ENCODE results near the gene DMD. TPM values are rescaled to one million over a fixed set of nuclear protein-coding genes. Genes with fewer than 3 reads are reported as not detected.

The DMD gene
- total and polyA plus RNA-seq, 2 of the 8 experiments (the other 6 are each of a cell fraction or from before 2014, with no cell fraction given) = 4.8 to 7.4 TPM

- TF ChIP-seq MAFK (IDR thresholded peaks at IDR 0.05; ENCODE audit: low read depth, low read length) = no peak
- no peak for TF ChIP-seq USF2 (IDR thresholded peaks at IDR 0.05; ENCODE audit: low read length)
- no peak for TF ChIP-seq SAP30 (IDR thresholded peaks at IDR 0.05; ENCODE audit: insufficient read depth, insufficient replicate concordance, low read length)
- no peak for TF ChIP-seq SIRT6 (IDR thresholded peaks at IDR 0.05; ENCODE audit: low read length)
- TF ChIP-seq EP300 (IDR thresholded peaks at IDR 0.05; ENCODE audit: borderline replicate concordance in 1 of 2, low read depth in 2 of 2, low read length in 2 of 2) = no peak
- TF ChIP-seq BACH1 (IDR thresholded peaks at IDR 0.05; ENCODE audit: low read length) = no peak
- TF ChIP-seq EGR1 (IDR thresholded peaks at IDR 0.05; ENCODE audit: borderline replicate concordance, low read depth, low read length) = no peak
- TF ChIP-seq CEBPB (IDR thresholded peaks at IDR 0.05; ENCODE audit: low read depth, low read length) = no peak
- no peak for TF ChIP-seq POLR2AphosphoS5 (IDR thresholded peaks at IDR 0.05; ENCODE audit: low read depth, low read length)
- TF ChIP-seq NANOG (IDR thresholded peaks at IDR 0.05; ENCODE audit: insufficient read depth, low read depth, low read length, poor library complexity, severe bottlenecking) = no peak
- TF ChIP-seq BRCA1 (IDR thresholded peaks at IDR 0.05; ENCODE audit: low read depth, low read length) = no peak
- no peaks in the 10 kb centered on the region for H3K4me1 ChIP-seq (replicated peaks in 1 of 4; ENCODE audit: control insufficient read depth in 3 of 4, insufficient read depth in 4 of 4, low read length in 3 of 4)
- H4K8ac ChIP-seq (ENCODE audit: extremely low read depth, insufficient read depth, low read length) = no peak overlapping the region
- no peak overlapping the region for H2AK5ac ChIP-seq (ENCODE audit: low read depth, low read length)
- H3K27me3 ChIP-seq (replicated peaks in 1 of 4; ENCODE audit: control insufficient read depth in 3 of 4, extremely low read depth in 1 of 4, insufficient read depth in 3 of 4, low read length in 3 of 4) = no peaks in the 10 kb centered on the region
- no peak overlapping the region for H3K18ac ChIP-seq (ENCODE audit: extremely low read depth, low read length)
- no peak overlapping the region for H3K56ac ChIP-seq (replicated peaks; ENCODE audit: insufficient read length, low read depth, low read length)
- no peak overlapping the region for H3K4ac ChIP-seq (replicated peaks; ENCODE audit: insufficient read length, low read depth, low read length)
- no peak overlapping the region for H2BK120ac ChIP-seq (replicated peaks; ENCODE audit: low read depth, low read length)
- FAIRE-seq (no peak), DNase-seq (ENCODE audit: low read depth in 1 of 2, low spot score in 2 of 2) (no peak)
- H3K14ac ChIP-seq (ENCODE audit: insufficient read length) = no peak overlapping the region
- H2BK15ac ChIP-seq (ENCODE audit: low read length) = no peak overlapping the region
- H3K9me3 ChIP-seq (ENCODE audit: insufficient read depth in 2 of 2, low read depth in 1 of 2, low read length in 1 of 2) = no peaks in the 10 kb centered on the region
- no peak overlapping the region for H4K91ac ChIP-seq (replicated peaks; ENCODE audit: insufficient read length, low read length)
- no peak overlapping the region for H3K4me2 ChIP-seq (ENCODE audit: insufficient read depth in 1 of 2, low read depth in 2 of 2, low read length in 2 of 2)
- WGBS, 2 experiments (ENCODE audit: extremely low coverage in 1 of 2, insufficient coverage in 1 of 2, insufficient read length in 1 of 2, insufficient replicate concordance in 2 of 2, low coverage in 1 of 2, low lambda C conversion rate in 2 of 2, missing lambda C conversion rate in 1 of 2) = 32% methylated on average over 3 of the region's 3 CpGs; no CpG with 5 or more reads in 1 of the 2 experiments
- H3K27ac ChIP-seq (ENCODE audit: low read depth, low read length) = no peak overlapping the region
- H3K36me3 ChIP-seq (ENCODE audit: control insufficient read depth in 2 of 4, insufficient read depth in 4 of 4, low read length in 3 of 4) = no peaks in the 10 kb centered on the region
- no peak overlapping the region for H2BK5ac ChIP-seq (ENCODE audit: low read depth, low read length)
- H2AFZ ChIP-seq (ENCODE audit: low read length) = no peak overlapping the region
- H2BK12ac ChIP-seq (ENCODE audit: low read depth, low read length) = no peak overlapping the region
- no peak overlapping the region for H2BK20ac ChIP-seq (ENCODE audit: low read length)
- no peak overlapping the region for H3K23ac ChIP-seq (ENCODE audit: insufficient read length)
- no peaks in the 10 kb centered on the region for H3K79me1 ChIP-seq (ENCODE audit: low read depth, low read length)
- POLR2A ChIA-PET (ENCODE audit: partially characterized antibody) = no interaction called here
- H4K5ac ChIP-seq (ENCODE audit: insufficient read length, low read depth, low read length) = no peak overlapping the region
- no peaks in the 10 kb centered on the region for H4K20me1 ChIP-seq (replicated peaks in 1 of 2; ENCODE audit: control insufficient read depth in 1 of 2, insufficient read depth in 2 of 2, low read length in 2 of 2)
- CTCF ChIA-PET (ENCODE audit: partially characterized antibody) = no interaction called here
- no peak overlapping the region for H3K4me3 ChIP-seq (ENCODE audit: extremely low read depth in 1 of 4, insufficient read depth in 2 of 4, low read depth in 3 of 4, low read length in 4 of 4)
- H3K23me2 ChIP-seq (ENCODE audit: low read depth, low read length) = no peaks in the 10 kb centered on the region
- H3K9ac ChIP-seq (replicated peaks in 1 of 4; ENCODE audit: extremely low read depth in 1 of 4, low read depth in 3 of 4, low read length in 3 of 4) = no peak overlapping the region
- no peaks in the 10 kb centered on the region for H3K79me2 ChIP-seq (ENCODE audit: control insufficient read depth in 1 of 2, insufficient read depth in 2 of 2, low read length in 2 of 2)
Observed at GRCh38 chrX:31506360-31506759, 1705.0 kb downstream of the DMD start.

All from H1 (cell line).